ENCODE measurements around the gene IL7R. TPM values are rescaled to one million over a fixed set of nuclear protein-coding genes. Genes with fewer than 3 reads are reported as not detected.
"Not testable (repeated sequence)": the region's sequence is repeated elsewhere in the genome, so short reads cannot be mapped to it uniquely, and the experiment has no call there.

IL7R gene
- total and polyA plus RNA-seq, 5 experiments from 2014 or later = 569 to 1,437 (median 668) TPM

DNA sequence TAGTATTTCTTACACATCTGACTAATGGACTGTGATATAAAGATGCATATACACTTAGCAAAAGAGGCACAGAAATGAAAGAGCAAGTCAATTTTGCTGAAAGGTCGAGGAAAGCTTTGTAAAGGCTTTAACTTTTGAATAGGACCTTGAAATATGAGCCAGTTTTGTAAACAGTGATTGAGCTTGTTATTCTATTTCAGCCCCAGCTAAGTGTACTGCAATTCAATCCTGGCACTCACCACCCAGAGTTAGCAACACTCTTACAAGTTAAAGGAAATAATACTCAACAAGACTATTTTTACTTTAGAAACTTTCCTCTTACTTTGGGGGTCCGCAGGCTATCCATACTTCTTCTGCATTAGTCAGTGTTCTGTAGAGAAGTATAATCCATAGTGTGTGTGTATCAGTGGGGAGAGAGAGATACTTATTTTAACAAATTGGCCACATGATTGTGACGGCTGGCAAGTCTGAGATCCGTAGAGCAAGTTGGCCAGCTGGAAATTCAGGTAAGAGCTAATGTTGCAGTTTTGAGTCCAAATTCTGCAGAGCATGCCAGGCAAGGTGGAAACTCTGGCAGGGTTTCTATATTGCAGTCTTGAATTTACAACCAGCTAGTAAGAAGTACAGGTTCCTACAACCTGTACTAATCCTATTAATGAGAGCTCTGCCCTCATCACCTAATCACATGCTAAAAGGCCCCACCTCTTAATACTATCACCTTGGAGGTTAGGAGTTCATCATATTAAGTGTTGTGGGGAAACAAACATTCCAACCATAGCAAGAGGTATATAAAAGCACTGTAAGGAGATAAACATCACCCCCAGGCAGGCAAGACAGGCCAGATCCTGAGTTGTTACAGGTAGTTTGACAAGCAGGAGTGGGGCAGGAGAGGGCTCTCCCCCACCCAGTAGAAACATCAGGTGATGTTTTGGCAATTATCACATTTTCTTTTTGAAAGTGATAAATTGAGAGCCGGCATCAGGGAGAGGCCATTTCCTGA lies 33.6 kb downstream of the IL7R start:
- Mint-ChIP-seq H3K4me3 (no peak overlapping the region), H3K27me3 (no peaks in the 10 kb centered on the region), H3K9me3 (no peaks in the 10 kb centered on the region), H3K36me3 (peaks cover 0 to 3% (median 0%) of the 10 kb centered on the region in 3 donors), H3K27ac (no peak overlapping the region), H3K4me1 (peaks cover 0 to 5% (median under 1%) of the 10 kb centered on the region in 4 donors)
- ATAC-seq (no peak), DNase-seq (no peak)
- POLR2A ChIA-PET = interaction anchor here (0.6 to 1.6 kb wide), 4 partner anchors 9 to 56 kb away, joined by 3 to 4 read pairs (median 4); partner anchors contain the start of gene IL7R

DNA sequence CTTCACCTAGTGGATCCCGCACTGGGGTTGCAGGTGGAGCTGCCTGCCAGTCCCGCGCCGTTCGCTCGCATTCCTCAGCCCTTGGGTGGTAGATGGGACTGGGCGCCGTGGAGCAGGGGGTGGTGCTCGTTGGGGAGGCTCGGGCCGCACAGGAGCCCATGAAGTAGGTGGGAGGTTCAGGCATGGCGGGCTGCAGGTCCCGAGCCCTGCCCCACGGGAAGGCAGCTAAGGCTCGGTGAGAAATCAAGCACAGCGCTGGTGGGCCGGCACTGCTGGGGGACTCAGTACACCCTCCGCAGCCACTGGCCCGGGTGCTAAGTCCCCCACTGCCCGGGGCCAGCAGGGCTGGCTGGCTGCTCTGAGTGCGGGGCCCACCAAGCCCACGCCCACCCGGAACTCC lies 36.1 kb downstream of the IL7R start:
- H3K4me1 Mint-ChIP-seq, DNase-seq, H3K27ac Mint-ChIP-seq, H3K4me3 Mint-ChIP-seq, H3K27me3 Mint-ChIP-seq, POLR2A ChIA-PET, H3K9me3 Mint-ChIP-seq, H3K36me3 Mint-ChIP-seq, ATAC-seq: not testable (repeated sequence)

DNA sequence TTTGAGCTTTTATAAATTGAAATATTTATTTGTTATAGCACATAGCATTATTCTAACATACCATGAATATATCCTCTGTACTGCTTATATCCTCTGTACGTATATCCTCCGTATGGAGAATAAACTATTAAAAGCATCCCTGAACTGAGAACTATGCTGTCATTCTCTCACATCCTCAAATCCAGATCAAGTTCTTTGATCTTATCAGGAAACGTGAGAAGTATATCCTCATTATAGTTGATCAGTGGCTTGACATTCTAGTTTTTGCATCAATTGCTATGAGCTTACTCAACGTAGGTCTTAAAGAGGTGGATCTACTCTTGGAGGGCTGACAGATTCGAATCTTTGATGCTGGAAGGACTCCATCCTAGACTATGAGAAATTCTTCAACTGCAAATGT lies 37.4 kb downstream of the IL7R start:
- POLR2A ChIA-PET = interaction anchor here (0.9 kb wide), 2 partner anchors 18 to 40 kb away, joined by 3 read pairs; no protein-coding TSS in a partner anchor

DNA sequence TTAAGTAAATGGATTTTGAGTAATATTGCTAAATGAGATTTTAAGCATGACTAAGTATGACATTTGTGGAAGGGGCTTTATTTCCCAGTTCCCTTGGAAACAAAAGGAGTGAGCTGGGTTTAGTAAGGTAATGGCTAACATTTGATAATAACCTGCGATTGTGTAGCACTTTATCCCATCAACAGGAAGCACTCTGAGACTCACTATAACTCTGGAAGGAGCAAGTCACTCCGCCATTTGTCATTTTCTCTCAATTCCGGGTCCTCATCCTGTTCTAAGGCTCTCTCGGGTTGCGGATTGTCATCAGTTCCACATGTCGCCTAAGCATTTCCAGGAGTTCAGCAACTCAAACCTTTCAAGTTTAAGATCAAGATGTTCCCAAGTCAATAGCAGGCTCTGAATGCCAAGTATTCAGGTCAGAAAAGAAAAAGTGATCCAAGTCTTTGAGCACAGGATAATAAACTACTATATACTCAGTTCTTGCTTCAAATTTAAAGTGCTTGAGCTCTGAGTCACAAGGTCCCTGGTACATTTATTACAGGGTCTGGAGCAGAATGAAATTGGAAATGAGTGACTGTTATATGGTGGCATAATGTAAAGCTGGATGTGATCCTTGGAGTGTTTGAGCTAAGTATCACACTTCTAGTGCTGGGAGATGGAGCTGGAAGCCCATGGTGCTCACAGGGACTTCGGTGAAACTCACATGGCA lies 42.4 kb downstream of the IL7R start:
- H3K9me3 Mint-ChIP-seq = no peaks in the 10 kb centered on the region
- H3K4me1 Mint-ChIP-seq = peaks cover 23 to 49% (median 45%) of the 10 kb centered on the region in 4 donors
- no peak for DNase-seq
- H3K4me3 Mint-ChIP-seq = peak overlapping the region in 5 of 10 donors; percentile 59 to 73 (median 66)
- peak overlapping the region; percentile 37 to 88 (median 76) for H3K27ac Mint-ChIP-seq
- H3K27me3 Mint-ChIP-seq = no peaks in the 10 kb centered on the region
- ATAC-seq = no peak
- H3K36me3 Mint-ChIP-seq = no peaks in the 10 kb centered on the region
- POLR2A ChIA-PET = interaction anchor here (0.7 to 1.6 kb wide), 5 partner anchors 18 to 119 kb away, joined by 3 to 6 read pairs (median 3); no protein-coding TSS in a partner anchor

More for the DNA sequence above, 37.4 kb downstream of the IL7R start:
- no peak for DNase-seq
- no peak for ATAC-seq
- Mint-ChIP-seq H3K4me1 (peaks cover 2 to 13% (median 3%) of the 10 kb centered on the region in 4 donors), H3K9me3 (no peaks in the 10 kb centered on the region), H3K4me3 (no peak overlapping the region), H3K27me3 (no peaks in the 10 kb centered on the region), H3K36me3 (peaks cover 0 to 3% (median 0%) of the 10 kb centered on the region in 3 donors), H3K27ac (peak overlapping the region in 1 of 10 donors; percentile 32)

DNA sequence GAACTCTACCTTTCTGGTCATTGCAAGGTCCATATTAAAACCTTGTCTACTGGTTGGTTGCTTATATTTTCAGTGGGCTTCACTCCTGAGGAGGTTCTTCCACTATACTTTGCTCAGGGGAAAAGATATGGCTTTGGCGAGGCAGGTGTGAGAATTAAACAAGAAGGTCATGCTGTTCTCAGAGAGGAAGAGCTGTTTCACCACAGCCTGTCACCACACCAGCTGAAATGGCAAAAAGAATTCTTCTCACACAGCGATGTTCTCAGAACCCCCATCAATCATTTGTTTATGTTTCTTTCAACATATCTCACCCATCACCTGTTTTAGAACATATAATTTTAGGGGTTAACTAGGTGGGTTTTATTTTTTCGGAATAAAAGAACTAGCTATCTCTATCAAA lies 43.1 kb downstream of the IL7R start:
- ATAC-seq = peak in 1 of 2 donors; percentile 56
- no peaks in the 10 kb centered on the region for H3K27me3 Mint-ChIP-seq
- DNase-seq = no peak
- H3K4me3 Mint-ChIP-seq = peak overlapping the region in 8 of 10 donors; percentile 25 to 73 (median 66)
- no peaks in the 10 kb centered on the region for H3K36me3 Mint-ChIP-seq
- peak overlapping the region in 9 of 10 donors; percentile 39 to 88 (median 76) for H3K27ac Mint-ChIP-seq
- peaks cover 27 to 56% (median 51%) of the 10 kb centered on the region in 4 donors for H3K4me1 Mint-ChIP-seq
- H3K9me3 Mint-ChIP-seq = no peaks in the 10 kb centered on the region
- POLR2A ChIA-PET = interaction anchor here (0.7 to 1.6 kb wide), 5 partner anchors 17 to 120 kb away, joined by 3 to 6 read pairs (median 3); no protein-coding TSS in a partner anchor

DNA sequence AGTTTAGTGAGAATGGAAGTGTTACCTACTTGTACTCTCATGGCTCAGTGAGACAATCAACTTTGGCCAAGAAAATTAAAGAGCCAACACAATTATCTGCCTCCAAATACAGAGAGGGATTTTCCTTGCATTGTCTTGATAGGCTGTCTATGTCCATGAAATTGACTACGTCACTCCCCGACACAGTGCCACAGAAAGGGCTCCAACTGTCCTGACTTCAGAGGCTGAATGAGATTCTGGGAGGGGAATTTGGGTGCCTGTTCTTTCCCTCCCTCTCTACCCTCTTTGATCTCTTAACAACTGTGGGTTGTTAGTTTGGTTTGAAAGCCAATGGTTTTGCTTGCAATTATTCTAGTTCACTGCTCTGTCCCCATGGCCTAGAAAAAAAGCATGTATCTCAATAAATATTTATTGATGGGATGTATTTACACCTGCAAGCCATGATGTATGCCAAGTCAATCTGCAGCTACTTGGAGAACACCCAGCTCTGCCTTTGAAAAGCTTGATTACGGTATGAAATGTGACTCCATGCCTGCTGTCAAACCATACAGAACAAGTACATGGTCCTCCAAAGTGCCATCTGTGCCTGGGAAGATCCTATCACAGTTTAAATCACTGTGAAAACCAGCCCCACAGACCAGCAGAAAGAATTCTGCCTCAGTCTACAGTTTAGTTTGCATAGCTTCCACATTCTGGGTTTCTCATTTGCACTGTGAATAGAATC lies 44.4 kb downstream of the IL7R start:
- Mint-ChIP-seq H3K27me3 (no peaks in the 10 kb centered on the region), H3K27ac (peak overlapping the region in 9 of 10 donors; percentile 22 to 81 (median 63)), H3K36me3 (no peaks in the 10 kb centered on the region), H3K4me3 (no peak overlapping the region), H3K4me1 (peaks cover 29 to 63% (median 59%) of the 10 kb centered on the region in 4 donors), H3K9me3 (no peaks in the 10 kb centered on the region)
- ATAC-seq (peak in 1 of 2 donors; percentile 31), DNase-seq (no peak)
- POLR2A ChIA-PET = no interaction called here

DNA sequence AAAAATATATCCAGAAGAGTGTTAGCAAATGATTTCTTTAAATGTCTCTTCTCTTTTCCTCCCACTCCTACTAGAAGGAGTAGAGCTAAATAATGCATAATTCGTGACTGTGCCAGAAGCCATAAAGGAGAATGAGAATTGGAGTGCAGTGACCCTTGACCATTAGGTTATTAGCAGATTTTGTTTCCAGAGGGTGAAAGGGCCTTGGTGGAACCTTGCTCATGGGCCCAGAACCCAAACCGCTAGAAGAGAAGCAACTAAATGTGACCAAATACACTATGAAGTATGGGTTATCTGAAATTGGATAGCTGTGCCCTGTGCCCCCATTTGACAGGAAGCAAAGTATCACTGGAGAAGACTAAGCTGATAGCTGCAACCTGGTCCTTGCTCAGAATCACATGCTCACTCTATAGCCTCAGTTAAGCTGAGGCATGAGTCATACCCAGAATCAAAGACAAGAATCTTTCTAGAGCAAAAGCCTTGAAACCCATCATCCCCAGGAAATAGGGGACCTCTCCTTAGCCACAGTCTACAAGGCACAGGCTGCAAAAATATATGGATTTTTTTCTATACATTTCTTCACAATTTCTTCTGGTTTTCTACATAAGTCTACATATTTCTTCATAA lies 45.5 kb downstream of the IL7R start:
- DNase-seq (no peak), ATAC-seq (peak; percentile 49 to 88)
- H3K4me1 Mint-ChIP-seq = peaks cover 30 to 65% (median 59%) of the 10 kb centered on the region in 4 donors
- H3K27ac Mint-ChIP-seq = peak overlapping the region in 4 of 10 donors; percentile 4 to 61 (median 31)
- no peak overlapping the region for H3K4me3 Mint-ChIP-seq
- no peaks in the 10 kb centered on the region for H3K27me3 Mint-ChIP-seq
- H3K9me3 Mint-ChIP-seq = no peaks in the 10 kb centered on the region
- POLR2A ChIA-PET = no interaction called here
- H3K36me3 Mint-ChIP-seq = no peaks in the 10 kb centered on the region

DNA sequence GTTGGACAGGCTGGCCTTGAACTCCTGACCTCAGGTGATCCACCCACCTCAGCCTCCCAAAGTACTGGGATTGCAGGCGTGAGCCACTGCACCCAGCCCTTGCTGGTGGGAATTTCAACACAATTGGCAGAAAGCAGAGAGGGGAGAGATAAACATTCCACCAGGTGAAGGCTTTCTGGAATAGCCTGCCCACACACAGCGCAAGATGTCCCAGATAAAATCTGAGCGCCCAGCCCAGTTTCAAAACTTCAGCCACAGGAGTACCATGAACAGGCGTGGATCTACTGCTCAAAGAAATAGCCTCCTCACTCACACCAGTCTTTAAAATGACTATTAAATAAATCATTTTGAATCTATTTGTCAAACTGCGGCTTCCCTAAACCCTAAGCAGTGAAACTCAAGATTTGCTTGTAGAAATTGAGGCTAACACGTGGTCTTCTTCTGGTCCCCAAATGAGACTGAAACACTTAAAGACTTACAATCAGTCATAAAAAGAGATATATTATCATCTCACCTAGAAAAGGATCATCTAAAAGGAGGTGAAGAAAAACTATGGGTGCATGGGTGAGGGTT lies 47.0 kb downstream of the IL7R start:
- H3K4me1 Mint-ChIP-seq = peaks cover 30 to 73% (median 62%) of the 10 kb centered on the region in 4 donors
- peak overlapping the region in 2 of 10 donors; percentile 60 to 63 for H3K27ac Mint-ChIP-seq
- DNase-seq (no peak), ATAC-seq (no peak)
- H3K27me3 Mint-ChIP-seq = no peaks in the 10 kb centered on the region
- no peaks in the 10 kb centered on the region for H3K9me3 Mint-ChIP-seq
- POLR2A ChIA-PET = interaction anchor here (0.6 kb wide), 1 partner anchor 9 kb away, joined by 3 read pairs; no protein-coding TSS in a partner anchor
- H3K36me3 Mint-ChIP-seq = no peaks in the 10 kb centered on the region
- no peak overlapping the region for H3K4me3 Mint-ChIP-seq

DNA sequence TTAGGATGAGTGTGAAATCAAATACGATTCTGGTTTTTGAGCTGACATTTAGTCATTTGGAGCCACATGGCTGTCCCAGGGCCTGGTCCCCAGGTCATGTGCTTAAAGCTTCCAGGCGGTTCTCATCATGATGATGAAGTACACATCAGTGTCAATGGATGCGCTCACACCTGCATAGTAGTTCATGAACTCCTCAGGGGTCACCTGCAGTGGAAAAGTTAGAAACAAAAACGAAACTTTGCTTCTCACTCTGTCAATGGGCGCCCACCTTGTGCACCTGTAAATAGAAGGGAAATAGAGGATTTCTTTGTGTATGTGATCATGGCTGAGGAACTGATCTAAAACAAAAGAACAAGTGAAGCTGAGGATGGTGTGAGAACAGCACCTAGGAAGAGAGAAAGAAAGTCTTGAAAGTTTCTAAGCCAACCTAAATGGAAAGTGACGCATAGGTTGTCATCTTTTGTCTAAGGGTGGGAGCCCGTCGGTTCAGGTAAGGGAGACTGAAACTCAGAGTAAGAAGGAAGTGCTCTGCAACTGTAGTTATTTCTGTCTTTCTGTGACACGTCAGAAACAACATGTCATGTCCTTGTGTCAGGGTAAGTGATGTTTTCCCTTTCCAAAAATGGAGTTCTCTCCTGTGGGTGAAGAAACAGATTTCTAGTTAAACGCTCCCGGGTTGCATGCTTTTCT lies 47.9 kb downstream of the IL7R start:
- peak overlapping the region in 9 of 10 donors; percentile 3 to 63 (median 26) for H3K4me3 Mint-ChIP-seq
- peak; percentile 50 to 67 for ATAC-seq

DNA sequence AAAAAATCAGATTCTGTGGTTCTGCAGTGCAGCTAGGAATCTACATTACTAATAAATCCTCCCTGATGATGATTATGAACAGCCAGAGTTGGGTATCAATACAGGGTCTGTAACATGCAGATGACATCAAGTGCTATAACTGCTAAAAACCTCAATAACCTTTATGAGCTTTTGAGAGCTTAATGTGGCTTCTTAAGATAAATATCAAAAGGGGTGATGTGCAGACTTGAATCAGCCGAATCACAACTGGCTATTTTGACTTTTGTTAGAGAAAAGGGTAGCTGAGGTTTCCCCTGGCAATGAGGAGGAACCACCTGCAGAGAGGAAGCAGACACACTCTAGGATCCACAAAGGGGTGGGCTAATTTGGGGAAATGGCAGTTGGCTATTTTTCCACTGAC lies 51.5 kb downstream of the IL7R start:
- POLR2A ChIA-PET = no interaction called here
- H3K36me3 Mint-ChIP-seq = peaks cover 0 to 4% (median 0%) of the 10 kb centered on the region in 3 donors
- no peak overlapping the region for H3K4me3 Mint-ChIP-seq
- peak overlapping the region in 1 of 10 donors; percentile 78 for H3K27ac Mint-ChIP-seq
- H3K27me3 Mint-ChIP-seq = no peaks in the 10 kb centered on the region
- peak; percentile 41 to 53 for ATAC-seq
- no peak for DNase-seq
- peaks cover 0 to 6% (median 2%) of the 10 kb centered on the region in 9 donors for H3K9me3 Mint-ChIP-seq
- peaks cover 13 to 35% (median 29%) of the 10 kb centered on the region in 4 donors for H3K4me1 Mint-ChIP-seq

More for the DNA sequence above, 47.9 kb downstream of the IL7R start:
- H3K9me3 Mint-ChIP-seq = no peaks in the 10 kb centered on the region
- peaks cover 28 to 69% (median 56%) of the 10 kb centered on the region in 4 donors for H3K4me1 Mint-ChIP-seq
- H3K27me3 Mint-ChIP-seq = no peaks in the 10 kb centered on the region
- H3K27ac Mint-ChIP-seq = peak overlapping the region; percentile 39 to 86 (median 66)
- POLR2A ChIA-PET = interaction anchor here (0.8 to 1.3 kb wide), 3 partner anchors 9 to 22 kb away, joined by 3 read pairs; no protein-coding TSS in a partner anchor
- DNase-seq = no peak
- H3K36me3 Mint-ChIP-seq = no peaks in the 10 kb centered on the region

DNA sequence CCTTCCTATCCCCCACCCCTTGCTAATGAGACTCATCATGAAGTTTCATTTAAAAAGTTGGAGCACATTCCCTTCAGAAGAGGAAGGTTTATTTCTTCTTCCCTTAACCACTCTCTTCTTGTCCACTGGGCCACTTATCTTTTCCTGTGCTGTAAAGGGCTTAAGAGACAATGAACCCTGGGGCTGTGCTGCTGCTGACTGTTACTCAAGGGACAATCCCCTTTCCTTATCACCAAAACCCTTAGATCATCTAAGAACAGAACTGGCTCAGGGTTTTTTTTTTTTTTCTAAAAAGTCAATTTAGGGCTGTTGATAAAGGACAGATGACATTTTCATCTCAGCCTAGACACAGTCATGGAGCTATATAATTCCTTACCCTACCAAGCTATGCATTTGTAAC lies 52.1 kb downstream of the IL7R start:
- H3K4me1 Mint-ChIP-seq = peaks cover 13 to 30% (median 29%) of the 10 kb centered on the region in 4 donors
- H3K4me3 Mint-ChIP-seq = no peak overlapping the region
- H3K27me3 Mint-ChIP-seq = no peaks in the 10 kb centered on the region
- peak overlapping the region in 1 of 10 donors; percentile 18 for H3K27ac Mint-ChIP-seq
- peaks cover 0 to 4% (median 0%) of the 10 kb centered on the region in 3 donors for H3K36me3 Mint-ChIP-seq
- peaks cover 0 to 6% (median 2%) of the 10 kb centered on the region in 9 donors for H3K9me3 Mint-ChIP-seq
- ATAC-seq (no peak), DNase-seq (no peak)
- POLR2A ChIA-PET = interaction anchor here (0.7 kb wide), 1 partner anchor 27 kb away, joined by 4 read pairs; no protein-coding TSS in a partner anchor
